GM21360 (cell line): ENCODE data around the gene C15orf39.

Experiments
- ATAC-seq: cut with Tn5 transposase; IDR thresholded peaks from one replicate; pipeline ENCODE4 v1.9.1; 2021; ENCODE audit warnings: mild to moderate bottlenecking, moderate library complexity; ENCODE audit not compliant: unreplicated experiment

The C15orf39 gene

DNA sequence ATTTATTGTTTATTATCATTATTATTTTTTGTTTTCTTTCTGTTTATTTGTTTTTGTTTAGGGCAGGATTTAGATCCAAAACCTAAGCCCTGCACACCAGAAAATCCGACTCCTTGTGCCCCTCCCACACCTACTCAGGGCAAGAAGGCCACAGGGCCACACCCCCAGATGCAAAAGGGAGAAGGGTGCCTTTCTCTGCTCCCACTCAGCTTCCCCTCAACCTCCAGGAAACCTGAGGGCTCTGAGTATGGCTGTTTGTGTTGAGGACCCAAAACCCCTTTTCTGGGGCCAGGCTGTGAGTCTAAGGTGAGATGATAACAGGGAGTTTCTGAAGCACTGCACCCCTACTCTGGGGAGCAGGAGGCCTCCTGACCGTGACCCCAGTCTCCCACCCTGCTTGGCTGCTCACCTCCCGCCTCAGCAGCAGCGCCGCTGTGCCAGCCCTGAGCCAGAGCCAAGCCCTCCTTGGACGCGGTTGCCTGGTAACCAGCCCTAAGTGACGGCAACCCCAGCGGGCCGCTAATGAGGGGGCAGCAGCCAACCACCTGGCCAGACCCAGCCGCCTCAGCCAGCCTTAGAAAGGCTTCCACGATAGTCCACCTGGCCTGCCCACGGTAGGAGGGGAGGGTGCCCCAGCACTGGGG lies 6.4 kb upstream of the C15orf39 start:
- ATAC-seq, result no peak

DNA sequence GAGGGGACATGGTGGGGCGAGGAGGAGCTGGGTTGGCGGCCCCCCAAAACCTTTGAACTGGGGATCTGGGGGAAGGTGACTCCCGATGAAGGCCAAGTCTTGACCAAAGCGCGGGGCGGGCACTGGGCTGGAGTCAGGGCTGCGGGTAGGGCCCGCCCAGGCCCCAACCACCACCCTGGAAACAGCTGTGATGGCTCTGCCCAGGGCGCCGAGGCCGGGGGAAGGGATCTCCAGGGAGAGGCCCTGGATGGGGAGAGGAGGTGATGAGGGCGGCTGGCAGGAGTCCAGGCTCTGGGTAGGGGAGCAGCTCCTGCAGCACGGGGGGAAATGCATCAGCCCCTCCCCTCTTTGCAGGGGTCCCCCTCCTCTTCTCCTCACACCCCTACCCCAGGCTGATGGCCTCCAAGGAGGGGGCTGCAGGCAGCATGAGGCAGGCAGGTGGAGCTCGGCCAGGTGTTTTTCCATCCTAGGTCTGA lies 5.9 kb upstream of the C15orf39 start:
- ATAC-seq, result no peak

GRCh38 chr15:75197062-75197630 lies 4.5 kb upstream of the C15orf39 start:
- ATAC-seq, result no peak

DNA sequence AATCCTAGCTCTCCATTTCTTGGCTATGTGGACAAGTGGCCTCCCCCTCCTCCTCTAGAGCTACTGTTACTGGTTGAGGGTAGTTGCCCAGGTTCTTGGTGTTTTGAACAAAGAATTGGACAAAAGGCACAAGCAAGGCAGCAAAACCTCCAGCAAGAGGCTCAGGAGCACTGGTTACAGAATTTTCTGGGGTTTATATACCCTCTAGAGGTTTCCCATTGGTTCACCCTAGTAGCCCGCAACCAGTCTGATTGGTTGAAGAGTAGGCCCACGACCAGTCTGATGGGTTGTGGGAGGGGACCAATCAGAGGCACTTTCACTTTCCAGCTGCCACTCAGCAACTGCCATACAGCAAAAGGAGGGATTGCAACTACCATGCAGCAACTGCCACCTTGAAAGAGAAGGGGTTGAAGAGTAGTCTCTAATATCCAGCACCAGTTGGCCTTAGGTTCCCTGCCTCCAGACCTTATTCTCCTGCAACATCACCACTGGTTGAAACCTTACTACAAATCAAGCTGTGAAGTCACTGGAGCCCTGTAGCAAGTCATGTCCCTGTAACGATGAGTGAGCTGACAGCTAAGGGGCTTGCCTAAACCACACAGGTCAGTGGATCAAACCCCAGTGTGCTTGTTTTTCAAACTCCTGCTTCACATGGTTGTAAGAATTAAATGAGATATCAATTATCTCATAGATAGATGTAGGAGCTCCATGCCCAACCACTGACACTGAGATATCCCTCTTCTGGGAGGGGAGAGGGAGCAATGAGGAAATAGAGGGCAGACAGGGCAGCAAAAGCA lies 2.9 kb upstream of the C15orf39 start:
- no peak for ATAC-seq

- ATAC-seq, result no peak
These were observed 2.2 kb upstream of the C15orf39 start for GRCh38 chr15:75199357-75199940.

DNA sequence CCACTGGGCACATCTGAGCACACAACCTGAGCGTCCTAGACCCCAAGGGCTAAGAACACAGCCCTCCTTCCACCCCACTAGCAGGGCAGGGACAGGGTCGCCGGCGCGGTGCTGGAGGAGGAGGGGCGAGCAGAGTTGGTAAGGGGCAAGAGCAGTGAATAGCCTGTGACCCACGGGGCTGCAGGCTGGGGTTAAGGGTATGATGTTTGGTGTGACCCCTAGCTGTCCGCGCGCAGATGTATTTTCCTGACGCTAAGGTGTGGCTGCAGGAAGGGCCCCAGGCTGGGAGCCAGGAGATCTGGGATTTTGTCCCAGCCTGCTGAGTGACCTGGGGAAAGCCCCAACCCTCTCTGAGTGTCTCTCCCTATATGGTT lies 1.3 kb upstream of the C15orf39 start:
- no peak for ATAC-seq

DNA sequence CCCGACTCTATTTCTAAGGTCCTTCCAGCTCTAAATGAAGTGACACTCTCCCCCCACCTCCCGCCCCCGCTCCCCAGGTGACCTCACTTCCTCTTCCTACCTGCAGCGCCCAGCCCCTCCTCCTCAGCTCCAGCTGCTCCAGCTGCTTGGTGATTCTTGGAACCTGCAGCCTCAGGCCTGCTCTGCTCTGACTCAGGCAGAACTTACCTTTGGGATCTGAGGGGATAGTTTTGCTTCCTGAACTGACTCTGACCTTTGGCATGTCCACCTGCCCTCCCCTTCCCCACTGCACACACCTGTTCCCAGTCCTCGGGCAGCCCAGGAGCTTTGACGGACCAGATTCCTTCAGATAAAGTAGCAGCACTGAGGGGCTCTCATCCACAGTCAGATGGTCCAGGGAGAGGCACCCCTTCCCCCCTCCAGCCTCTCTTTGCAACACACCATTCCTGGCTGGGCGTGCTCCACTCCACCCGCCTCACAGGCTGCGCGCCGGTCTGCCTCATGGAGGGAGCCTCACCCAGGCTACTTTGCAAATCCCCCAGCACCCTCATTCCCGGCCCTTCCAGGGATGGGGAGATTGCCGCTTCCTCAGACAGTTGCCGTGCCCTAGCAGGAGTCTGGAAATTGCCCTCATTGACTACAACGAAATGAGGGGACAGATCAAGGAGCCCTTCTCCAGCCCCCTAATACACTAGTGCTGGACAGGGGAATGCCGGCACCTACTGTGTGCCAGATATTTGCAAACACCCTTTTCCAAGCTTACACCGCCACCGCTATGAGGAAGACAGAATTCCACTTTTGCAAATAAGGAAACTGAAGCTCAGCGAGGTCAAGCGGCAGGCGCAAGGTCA lies 692 bp upstream of the C15orf39 start:
- no peak for ATAC-seq

- ATAC-seq, result no peak
These were observed 752 bp downstream of the C15orf39 start for GRCh38 chr15:75202251-75203016.

GRCh38 chr15:75203017-75203907 lies 1.6 kb downstream of the C15orf39 start:
- ATAC-seq, result no peak

GRCh38 chr15:75203908-75204263 lies 2.2 kb downstream of the C15orf39 start:
- no peak for ATAC-seq

DNA sequence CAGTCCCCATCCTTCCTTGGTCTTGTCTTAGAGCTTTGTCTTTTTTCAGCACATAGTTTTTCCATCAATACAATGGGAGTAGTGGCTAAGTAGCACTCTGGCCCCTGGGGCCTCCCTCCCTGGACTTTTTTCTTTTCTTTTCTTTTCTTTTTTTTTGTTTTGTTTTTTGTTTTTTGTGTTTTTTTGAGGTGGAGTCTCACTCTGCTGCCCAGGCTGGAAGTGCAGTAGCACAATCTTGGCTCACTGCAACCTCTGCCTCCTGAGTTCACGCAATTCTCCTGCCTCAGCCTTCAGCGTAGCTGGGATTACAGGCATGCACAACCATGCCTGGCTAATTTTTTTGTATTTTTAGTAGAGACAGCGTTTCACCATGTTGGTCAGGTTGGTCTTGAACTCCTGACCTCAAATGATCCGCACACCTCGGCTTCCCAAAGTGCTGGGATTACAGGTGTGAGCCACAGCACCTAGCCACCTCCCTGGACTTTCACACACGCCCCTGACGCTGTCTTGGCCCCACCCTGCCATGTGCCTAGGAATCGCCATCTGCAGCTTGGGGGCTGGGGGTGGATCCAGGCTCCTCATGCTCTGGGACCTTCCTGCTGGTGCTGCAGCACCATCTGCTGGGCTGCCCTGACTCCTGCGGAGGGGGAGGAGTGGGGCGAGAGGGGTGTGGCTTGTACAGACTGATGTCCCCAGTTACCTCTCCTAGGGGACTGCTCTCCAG lies 2.8 kb downstream of the C15orf39 start:
- peak; percentile 33 for ATAC-seq

DNA sequence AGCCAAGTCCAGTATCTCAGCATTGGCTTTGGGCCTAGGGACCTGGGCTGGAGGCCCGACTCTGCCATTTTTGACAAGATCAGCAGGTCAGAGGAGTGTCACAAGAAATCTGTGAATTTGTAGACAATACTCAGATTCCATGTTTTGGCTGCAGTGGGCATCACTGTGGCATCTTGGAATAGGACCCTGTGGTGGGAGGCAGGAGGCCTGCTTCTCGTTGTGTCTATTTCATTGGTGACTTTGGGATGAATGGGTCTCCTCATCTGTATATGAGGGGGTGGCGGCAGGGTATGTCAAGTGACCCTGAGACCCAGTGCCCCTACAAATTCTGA lies 3.3 kb downstream of the C15orf39 start:
- no peak for ATAC-seq

GRCh38 chr15:75206006-75206405 lies 4.3 kb downstream of the C15orf39 start:
- no peak for ATAC-seq

DNA sequence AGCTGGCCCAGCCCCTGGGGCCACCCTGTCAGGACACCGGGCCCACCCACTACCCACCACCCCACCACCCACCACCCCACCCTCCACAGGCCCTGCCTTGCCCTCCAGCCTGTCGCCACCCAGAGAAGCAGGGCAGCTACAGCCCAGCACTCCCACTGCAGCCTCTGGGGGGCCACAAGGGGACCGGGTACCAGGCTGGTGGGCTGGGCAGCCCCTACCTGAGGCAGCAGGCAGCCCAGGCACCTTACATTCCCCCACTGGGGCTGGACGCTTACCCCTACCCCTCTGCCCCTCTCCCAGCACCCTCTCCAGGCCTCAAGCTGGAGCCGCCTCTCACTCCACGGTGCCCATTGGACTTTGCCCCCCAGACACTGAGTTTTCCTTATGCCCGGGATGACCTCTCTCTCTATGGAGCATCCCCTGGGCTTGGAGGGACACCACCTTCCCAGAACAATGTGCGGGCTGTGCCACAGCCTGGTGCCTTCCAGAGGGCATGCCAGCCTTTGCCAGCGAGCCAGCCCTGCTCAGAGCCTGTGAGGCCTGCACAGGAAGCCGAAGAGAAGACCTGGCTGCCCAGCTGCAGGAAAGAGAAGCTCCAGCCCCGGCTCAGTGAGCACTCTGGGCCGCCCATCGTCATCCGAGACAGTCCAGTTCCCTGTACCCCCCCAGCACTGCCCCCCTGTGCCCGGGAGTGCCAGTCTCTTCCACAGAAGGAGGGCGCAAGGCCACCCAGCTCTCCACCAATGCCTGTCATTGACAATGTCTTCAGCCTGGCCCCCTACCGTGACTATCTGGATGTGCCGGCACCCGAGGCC lies 5.3 kb downstream of the C15orf39 start:
- no peak for ATAC-seq

GRCh38 chr15:75207618-75208500 lies 6.2 kb downstream of the C15orf39 start:
- no peak for ATAC-seq

GRCh38 chr15:75208501-75209288 lies 7.0 kb downstream of the C15orf39 start:
- ATAC-seq, result no peak
